CD4-positive, alpha-beta T cell treated with Interferon alpha-2 for 1 hour (primary cell): ENCODE measurements around the gene CCDC85A.

Experiments used
- DNase-seq, 2 donors: peaks; one replicate each; pipeline ENCODE4 v3.0.0-alpha.2; 2020 to 2022

CCDC85A gene

GRCh38 chr2:56195563-56195962 lies 11.8 kb downstream of the CCDC85A start:
- DNase-seq = no peak

DNA sequence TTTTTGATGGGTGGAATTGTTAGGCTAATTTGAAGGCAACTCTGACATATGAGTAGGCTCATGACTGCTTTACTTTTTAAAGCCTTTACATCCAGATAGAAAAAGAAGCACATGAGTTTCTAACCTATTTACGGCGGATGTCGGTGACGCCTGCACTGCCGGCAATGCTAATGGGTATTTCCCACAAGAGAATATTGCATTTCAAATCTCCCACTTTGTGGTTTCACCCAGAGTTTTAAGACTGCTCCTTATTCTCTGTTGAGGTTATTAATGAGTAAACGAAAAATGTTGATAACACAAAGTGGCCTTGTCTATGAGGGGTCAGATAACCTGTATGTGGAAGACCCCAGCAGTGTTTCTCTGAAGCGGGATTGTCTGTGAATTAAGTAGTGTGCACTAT lies 14.0 kb downstream of the CCDC85A start:
- no peak for DNase-seq

DNA sequence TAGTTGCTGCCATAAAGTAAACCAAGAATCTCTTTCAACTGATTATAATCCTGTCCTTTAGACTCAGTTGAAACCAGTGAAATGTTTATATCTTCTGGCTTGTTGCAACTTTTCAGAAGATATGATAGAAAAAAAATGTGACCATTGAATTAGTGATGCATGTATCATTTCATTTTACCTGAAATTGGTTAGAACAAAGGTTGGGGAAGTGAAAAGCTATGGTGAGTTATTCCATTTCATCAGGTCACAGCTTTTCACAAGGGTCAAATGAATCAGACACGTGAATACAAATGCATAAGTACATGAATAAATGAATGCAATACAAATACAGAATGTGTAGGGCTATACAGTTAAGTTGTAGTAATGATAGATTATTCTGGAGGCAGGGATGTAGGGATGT lies 15.1 kb downstream of the CCDC85A start:
- no peak for DNase-seq

GRCh38 chr2:56199492-56199891 lies 15.7 kb downstream of the CCDC85A start:
- no peak for DNase-seq

DNA sequence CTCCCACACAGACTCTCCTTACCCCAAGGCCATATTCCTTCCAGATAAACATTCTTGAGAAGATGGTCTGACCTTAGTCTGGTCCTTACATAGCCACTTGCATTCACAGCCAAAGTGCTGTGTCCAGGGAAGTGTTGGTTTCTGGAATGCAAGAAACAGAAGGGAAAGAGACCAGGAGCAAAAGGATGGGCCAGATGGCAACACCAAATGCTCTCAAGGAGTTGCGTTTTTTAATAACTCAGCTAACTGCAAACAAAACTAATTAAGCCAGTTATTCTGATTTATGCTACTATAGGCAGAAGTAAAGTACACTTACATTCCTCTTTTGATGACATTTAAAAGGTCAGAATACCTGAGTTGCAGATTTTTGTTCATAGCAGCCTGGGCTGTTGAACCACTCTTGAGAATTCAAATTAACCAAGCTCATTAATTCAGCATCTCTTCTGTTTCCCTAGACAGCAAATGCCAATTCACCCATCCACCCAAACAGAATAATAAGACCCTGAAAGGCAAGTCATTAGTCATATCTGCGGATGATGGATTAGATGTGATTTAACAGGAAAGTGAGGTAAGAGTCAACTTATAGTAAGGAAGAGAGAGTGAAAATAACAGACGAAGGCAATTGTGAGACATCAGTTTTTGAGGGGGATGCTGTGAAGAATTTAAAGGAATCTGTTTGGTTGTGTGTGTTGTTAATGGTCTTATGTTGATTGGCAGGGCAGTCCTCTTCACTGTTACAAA lies 18.8 kb downstream of the CCDC85A start:
- DNase-seq = no peak

- no peak for DNase-seq
Observed at GRCh38 chr2:56204556-56204955, 20.8 kb downstream of the CCDC85A start.

DNA sequence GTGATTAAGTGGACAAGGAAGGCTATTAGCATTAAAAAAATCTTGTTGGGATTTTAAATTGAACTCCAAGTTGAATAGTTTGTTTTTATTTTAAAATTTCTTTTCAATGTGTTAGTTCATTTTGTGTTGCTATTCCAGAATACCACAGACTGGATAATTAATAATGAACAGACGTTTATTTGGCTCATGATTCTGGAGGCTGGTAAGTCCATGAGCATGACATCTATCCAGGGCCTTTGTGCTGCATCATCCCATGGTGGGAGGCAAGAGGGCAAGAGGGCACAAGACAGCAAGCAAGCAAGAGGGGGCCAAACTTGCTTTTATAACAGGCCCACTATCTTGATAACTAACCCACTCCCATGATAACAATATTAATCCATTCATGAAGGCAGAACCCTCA lies 22.5 kb downstream of the CCDC85A start:
- DNase-seq = no peak

GRCh38 chr2:56207760-56208159 lies 24.0 kb downstream of the CCDC85A start:
- DNase-seq = no peak

- no peak for DNase-seq
Observed at GRCh38 chr2:56208380-56208779, 24.6 kb downstream of the CCDC85A start.

DNA sequence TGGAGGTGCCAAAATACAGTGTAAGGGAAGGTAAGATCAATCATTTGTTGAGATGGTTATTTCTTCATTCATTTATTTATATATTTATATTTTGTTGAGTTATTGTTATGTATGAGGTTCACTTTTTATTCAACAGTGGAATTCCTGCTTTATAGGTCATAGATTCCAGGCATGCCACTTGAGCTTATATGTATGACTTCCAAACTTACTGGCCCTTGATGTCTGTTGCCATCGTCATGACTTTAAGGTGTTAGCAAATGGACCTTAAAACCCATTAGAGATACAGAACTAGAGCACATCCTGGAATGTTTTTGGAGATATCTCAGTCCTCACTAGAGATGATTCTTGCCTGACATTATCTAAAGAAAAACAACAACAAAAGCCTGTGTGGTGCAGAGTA lies 25.9 kb downstream of the CCDC85A start:
- no peak for DNase-seq

DNA sequence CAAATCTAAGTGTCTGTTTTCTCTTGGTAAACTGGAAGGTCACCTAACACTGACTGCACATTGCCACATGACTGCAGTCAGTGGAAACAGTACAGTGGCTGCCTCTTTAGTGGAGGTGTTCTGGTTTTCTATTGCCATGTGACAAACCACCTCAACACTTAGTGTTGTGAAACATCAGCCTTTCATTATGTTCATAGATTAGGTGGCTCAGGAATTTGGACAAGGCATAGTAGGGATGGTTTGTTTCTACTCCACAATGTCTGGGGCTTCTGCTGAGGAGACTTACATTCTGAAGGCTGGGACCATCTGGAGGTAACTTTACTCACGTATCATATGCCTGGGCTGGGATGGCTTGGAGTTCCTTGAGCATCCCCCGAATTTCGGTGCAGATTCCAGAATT lies 26.5 kb downstream of the CCDC85A start:
- no peak for DNase-seq

DNA sequence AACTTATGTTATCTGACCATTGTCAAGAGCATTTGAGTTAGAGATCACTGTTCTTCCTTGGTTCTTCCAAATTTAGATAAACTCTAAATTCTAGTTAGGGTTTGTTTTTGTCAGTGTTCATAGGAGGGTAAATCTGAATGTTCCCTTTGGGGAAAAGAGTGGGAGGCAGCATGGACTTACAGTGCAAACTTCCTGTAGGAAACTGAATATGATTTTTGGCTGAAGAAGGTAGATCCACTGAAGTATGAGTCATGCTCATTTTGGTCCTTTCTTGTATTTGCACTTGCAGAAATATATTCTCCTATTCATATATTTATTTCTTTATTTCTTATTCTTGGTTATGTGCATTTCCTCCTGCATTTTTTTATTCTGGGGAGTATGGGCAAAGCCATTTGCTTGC lies 27.3 kb downstream of the CCDC85A start:
- no peak for DNase-seq

- DNase-seq = no peak
Observed at GRCh38 chr2:56215911-56216310, 32.1 kb downstream of the CCDC85A start.

DNA sequence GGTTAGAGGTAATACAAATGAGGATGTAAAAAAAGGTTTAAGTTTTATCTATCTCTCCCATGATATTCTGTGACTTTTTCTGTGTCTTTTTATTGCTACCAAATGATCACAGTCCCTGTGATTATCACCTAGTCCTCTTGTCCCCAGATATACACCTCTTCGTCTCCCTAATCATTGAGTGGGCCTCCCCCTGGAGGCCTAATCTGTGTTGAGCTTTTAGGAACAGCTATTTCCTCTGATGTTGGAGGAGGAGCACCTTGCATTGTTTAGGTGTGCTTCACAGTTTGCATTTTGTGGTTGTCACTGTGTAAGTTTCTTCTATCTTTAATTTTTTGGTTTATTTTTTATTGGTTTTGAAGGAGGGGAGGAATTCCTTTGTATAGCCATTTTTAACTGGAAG lies 33.3 kb downstream of the CCDC85A start:
- no peak for DNase-seq

- DNase-seq = no peak
Observed at GRCh38 chr2:56222481-56222880, 38.7 kb downstream of the CCDC85A start.

- DNase-seq = no peak
Observed at GRCh38 chr2:56224316-56224715, 40.5 kb downstream of the CCDC85A start.

GRCh38 chr2:56227811-56228210 lies 44.0 kb downstream of the CCDC85A start:
- DNase-seq = no peak

GRCh38 chr2:56229397-56230060 lies 45.7 kb downstream of the CCDC85A start:
- no peak for DNase-seq

- DNase-seq = no peak
Observed at GRCh38 chr2:56230156-56230555, 46.4 kb downstream of the CCDC85A start.

DNA sequence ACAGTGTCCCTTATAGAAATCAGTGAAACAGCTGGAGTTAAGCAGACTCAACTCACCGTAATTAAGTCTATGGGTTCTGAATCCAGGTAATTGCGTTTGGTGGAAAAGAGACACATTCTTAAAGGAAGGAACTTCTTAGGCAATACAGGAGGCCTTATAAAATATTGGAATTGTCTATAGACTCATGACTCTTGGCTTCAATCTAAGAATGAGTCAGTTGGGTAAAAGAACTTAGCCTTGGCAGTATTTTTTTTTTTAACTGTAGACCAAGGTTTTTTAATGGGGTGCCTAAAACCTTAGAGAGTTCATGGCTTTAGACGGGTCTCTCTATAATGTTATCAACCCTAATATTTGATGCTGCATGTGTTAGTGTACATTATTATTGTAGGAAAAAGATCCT lies 47.6 kb downstream of the CCDC85A start:
- no peak for DNase-seq

DNA sequence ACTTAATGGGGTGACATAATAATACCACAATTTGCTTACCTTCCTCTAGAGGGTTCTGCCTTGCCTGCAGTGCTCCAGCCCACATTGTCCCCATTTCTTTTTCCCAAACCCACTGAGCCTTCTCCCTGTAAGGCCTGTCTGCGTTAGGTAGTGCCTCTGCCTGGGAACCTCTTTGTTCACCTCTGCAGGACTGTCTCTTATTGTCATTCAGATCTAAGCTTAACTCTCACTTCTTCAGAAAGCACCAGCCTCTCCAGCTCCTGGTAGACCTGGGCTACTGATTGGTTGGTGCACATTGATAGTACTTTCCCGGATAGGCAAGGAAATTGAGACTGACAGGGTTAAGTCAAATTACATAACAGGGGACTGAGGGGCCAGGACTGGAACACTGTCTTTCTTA lies 49.1 kb downstream of the CCDC85A start:
- DNase-seq = no peak

GRCh38 chr2:56234241-56234640 lies 50.5 kb downstream of the CCDC85A start:
- no peak for DNase-seq

- no peak for DNase-seq
Observed at GRCh38 chr2:56239030-56239429, 55.2 kb downstream of the CCDC85A start.

DNA sequence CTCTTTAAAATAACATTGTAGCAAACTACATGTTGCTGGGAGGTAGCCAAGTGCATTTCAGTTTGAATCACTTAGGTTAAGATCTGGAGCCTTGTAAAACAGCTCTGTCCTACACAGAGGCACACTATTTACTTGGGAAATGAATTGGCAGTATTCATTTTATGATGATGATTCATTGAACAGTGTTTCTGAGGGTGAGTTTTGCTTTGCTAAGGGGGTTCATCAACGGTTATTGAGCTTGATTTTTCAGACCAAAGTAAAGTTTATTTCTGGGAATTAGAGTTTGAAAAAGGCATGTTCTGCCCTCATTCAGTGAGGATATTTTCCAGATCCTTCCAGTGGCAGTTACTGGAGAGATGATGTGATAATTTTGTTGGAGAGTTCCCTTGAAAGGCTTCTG lies 55.6 kb downstream of the CCDC85A start:
- DNase-seq = no peak

GRCh38 chr2:56240210-56240609 lies 56.4 kb downstream of the CCDC85A start:
- no peak for DNase-seq
